Fibroblast of lung (primary cell): ENCODE measurements around the gene TPPP. TPM values are rescaled to one million over a fixed set of nuclear protein-coding genes. Genes with fewer than 3 reads are reported as not detected.

Experiments used
- DNase-seq, 2 donors: peaks; one replicate each; pipeline versions ENCODE4 v3.0.0 to v3.0.0-alpha.2; 2010; ENCODE audit warnings: low read depth in 2 of 2
- H2AFZ ChIP-seq: 2 replicates; pipeline ENCODE4 v1.5.1; 2012; ENCODE audit warnings: low read length, control low read depth, inconsistent platforms
- H3K27ac ChIP-seq: 2 replicates; pipeline ENCODE4 v1.5.1; 2011; ENCODE audit warnings: low read length, control low read depth; ENCODE audit not compliant: insufficient read depth
- H3K27me3 ChIP-seq: 2 replicates; pipeline ENCODE4 v1.5.1; 2011; ENCODE audit warnings: mild to moderate bottlenecking, low read length; ENCODE audit not compliant: control insufficient read depth, insufficient read depth
- H3K36me3 ChIP-seq: 2 replicates; pipeline ENCODE4 v1.5.1; 2011; ENCODE audit warnings: low read length; ENCODE audit not compliant: control insufficient read depth, insufficient read depth
- H3K4me1 ChIP-seq: 2 replicates; pipeline ENCODE4 v1.5.1; 2011; ENCODE audit warnings: low read length; ENCODE audit not compliant: control insufficient read depth, insufficient read depth; ENCODE audit errors: extremely low read depth
- H3K4me2 ChIP-seq: 2 replicates; pipeline ENCODE4 v1.5.1; 2011; ENCODE audit warnings: low read length, control low read depth; ENCODE audit not compliant: insufficient read depth; ENCODE audit errors: extremely low read depth
- H3K4me3 ChIP-seq, 4 experiments: fragments of 200-600 bp in 1 of 4; sonication (generic) in 1 of 4; replicated peaks in 1 of 4; 2 replicates each; pipeline ENCODE4 v1.5.1; 2011 to 2016; ENCODE audit warnings: low read length in 4 of 4, low read depth in 3 of 4, mild to moderate bottlenecking in 3 of 4, control low read depth in 2 of 4, inconsistent platforms in 1 of 4, mixed read lengths in 1 of 4; ENCODE audit not compliant: insufficient read depth in 1 of 4; ENCODE audit errors: control extremely low read depth in 1 of 4
- H3K79me2 ChIP-seq: 2 replicates; pipeline ENCODE4 v1.5.1; 2012; ENCODE audit warnings: mild to moderate bottlenecking, low read length, inconsistent platforms; ENCODE audit not compliant: control insufficient read depth, insufficient read depth
- H3K9ac ChIP-seq: 2 replicates; pipeline ENCODE4 v1.5.1; 2011; ENCODE audit warnings: mild to moderate bottlenecking, low read length, control low read depth; ENCODE audit not compliant: insufficient read depth
- H3K9me3 ChIP-seq: 2 replicates; pipeline ENCODE4 v1.5.1; 2012; ENCODE audit warnings: low read depth, low read length; ENCODE audit not compliant: control insufficient read depth, insufficient read depth
- H4K20me1 ChIP-seq: 2 replicates; pipeline ENCODE4 v1.5.1; 2011; ENCODE audit warnings: low read length; ENCODE audit not compliant: control insufficient read depth, insufficient read depth; ENCODE audit errors: extremely low read depth
- CTCF ChIP-seq, 2 donors: IDR thresholded peaks in 1 of 2; conservative IDR thresholded peaks in 1 of 2; 1 replicate in 1 of 2; 2 replicates in 1 of 2; pipeline ENCODE4 v1.5.1; 2011 to 2012; ENCODE audit warnings: low read length in 2 of 2, control low read depth in 1 of 2, inconsistent platforms in 1 of 2, low read depth in 1 of 2, mild to moderate bottlenecking in 1 of 2
- EZH2 ChIP-seq: IDR thresholded peaks from 2 replicates; pipeline ENCODE4 v1.5.1; 2012; ENCODE audit warnings: low read length, control low read depth, mild to moderate bottlenecking; ENCODE audit errors: missing control alignments
- polyA plus RNA-seq, 2 donors: library from polyadenylated mRNA; depleted of rRNA in 1 of 2; stranded (reverse) in 1 of 2; unstranded in 1 of 2; fragments of >200 nt; gene quantifications; 2 replicates each; pipeline ENCODE4 v1.2.1, GENCODE V29; 2011 to 2012; ENCODE audit warnings: missing spikeins in 1 of 2
- total RNA-seq: library from RNA; depleted of rRNA; stranded (reverse); fragments of >200 nt; gene quantifications from 2 replicates; pipeline ENCODE4 v1.2.1, GENCODE V29; 2014

TPPP gene
- total and polyA plus RNA-seq, 2 donors (not counting 1 experiment from before 2014, with no cell fraction given) = 0.06 to 0.17 TPM

- no peak overlapping the region for H3K4me3 ChIP-seq
- H3K9ac ChIP-seq = no peak overlapping the region
- TF ChIP-seq CTCF (conservative IDR thresholded peaks at IDR 0.05 in 1 of 2, IDR thresholded peaks at IDR 0.05 in 1 of 2; ENCODE audit: low read depth in 1 of 2, low read length in 2 of 2) (no peak), EZH2 (no peak)
- no peaks in the 10 kb centered on the region for H3K4me1 ChIP-seq
- no peaks in the 10 kb centered on the region for H3K27me3 ChIP-seq
- no peaks in the 10 kb centered on the region for H4K20me1 ChIP-seq
- H3K79me2 ChIP-seq = no peaks in the 10 kb centered on the region
- H3K27ac ChIP-seq = no peak overlapping the region
- no peaks in the 10 kb centered on the region for H3K9me3 ChIP-seq
- peaks cover 2% of the 10 kb centered on the region for H3K36me3 ChIP-seq
- no peak overlapping the region for H3K4me2 ChIP-seq
- no peak for DNase-seq
- no peak overlapping the region for H2AFZ ChIP-seq
Observed at GRCh38 chr5:661891-662750, 31.0 kb downstream of the TPPP start.

- Histone ChIP-seq H3K4me1 (no peaks in the 10 kb centered on the region), H4K20me1 (no peaks in the 10 kb centered on the region), H3K9ac (no peak overlapping the region), H3K36me3 (no peaks in the 10 kb centered on the region), H2AFZ (no peak overlapping the region), H3K27ac (no peak overlapping the region), H3K79me2 (no peaks in the 10 kb centered on the region), H3K4me2 (no peak overlapping the region), H3K27me3 (no peaks in the 10 kb centered on the region), H3K4me3 (no peak overlapping the region), H3K9me3 (no peaks in the 10 kb centered on the region)
- no peak for DNase-seq
- TF ChIP-seq CTCF (conservative IDR thresholded peaks at IDR 0.05 in 1 of 2, IDR thresholded peaks at IDR 0.05 in 1 of 2; ENCODE audit: low read depth in 1 of 2, low read length in 2 of 2) = no peak
- no peak for TF ChIP-seq EZH2
Observed at GRCh38 chr5:660491-661030, 32.6 kb downstream of the TPPP start.

DNA sequence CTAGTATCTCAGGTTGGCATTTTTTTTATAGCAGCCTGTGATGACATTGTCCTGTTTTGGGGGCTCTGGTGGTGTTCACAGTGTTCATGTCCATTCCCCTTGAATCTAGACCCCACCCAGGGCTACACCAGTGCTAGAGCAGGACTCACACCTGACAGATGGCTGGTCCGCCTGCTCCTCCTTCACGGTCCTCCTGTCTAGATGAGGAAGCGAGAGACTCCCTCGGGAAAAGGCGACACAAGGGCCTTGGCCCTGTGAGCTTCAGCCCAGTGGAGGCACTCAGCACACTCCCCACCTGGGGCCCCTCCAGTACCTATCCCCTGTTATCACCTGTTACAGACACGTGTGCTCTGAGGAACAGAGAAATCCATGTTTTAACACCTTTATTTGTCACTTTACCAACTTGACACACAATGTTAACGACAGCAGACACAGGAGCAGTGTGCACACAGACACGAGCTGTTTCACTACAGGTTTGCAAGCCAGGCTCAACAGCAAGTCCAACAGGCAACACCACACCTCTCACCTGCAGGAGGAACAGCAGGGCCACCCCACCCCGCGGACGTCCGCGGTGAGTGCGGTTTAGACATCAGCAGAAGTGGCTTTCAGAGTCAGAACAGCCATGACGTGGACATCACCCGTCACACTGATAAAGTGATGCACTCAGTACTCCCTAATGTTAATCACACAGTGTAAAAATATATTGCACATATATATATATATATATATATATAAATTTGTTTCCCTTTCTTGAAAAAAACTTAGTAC, 33.5 kb downstream of the TPPP start:
- no peak overlapping the region for H3K4me3 ChIP-seq
- DNase-seq = no peak
- H3K27ac ChIP-seq = no peak overlapping the region
- TF ChIP-seq EZH2 (no peak), CTCF (conservative IDR thresholded peaks at IDR 0.05 in 1 of 2, IDR thresholded peaks at IDR 0.05 in 1 of 2; ENCODE audit: low read depth in 1 of 2, low read length in 2 of 2) (no peak)
- H2AFZ ChIP-seq = no peak overlapping the region
- H3K4me1 ChIP-seq = no peaks in the 10 kb centered on the region
- no peaks in the 10 kb centered on the region for H3K79me2 ChIP-seq
- no peaks in the 10 kb centered on the region for H3K27me3 ChIP-seq
- H3K4me2 ChIP-seq = no peak overlapping the region
- H3K9me3 ChIP-seq = no peaks in the 10 kb centered on the region
- H4K20me1 ChIP-seq = no peaks in the 10 kb centered on the region
- no peak overlapping the region for H3K9ac ChIP-seq
- H3K36me3 ChIP-seq = no peaks in the 10 kb centered on the region
